Smooth muscle cell (in vitro differentiated cells): ENCODE measurements around the gene DEPDC5. TPM values are rescaled to one million over a fixed set of nuclear protein-coding genes. Genes with fewer than 3 reads are reported as not detected.

ENCODE experiments used
- DNase-seq: peaks from one replicate; lab custom pipeline; 2025; ENCODE audit not compliant: unreplicated experiment; lab: John Stamatoyannopoulos, UW
- H2AFZ ChIP-seq: fragments of 200-600 bp; sonication (generic); 2 replicates; pipeline ENCODE4 v1.6.0; 2016; ENCODE audit warnings: antibody characterized with exemption, low read depth, mild to moderate bottlenecking
- H3F3A ChIP-seq: fragments of 200-600 bp; sonication (generic); 2 replicates; pipeline ENCODE4 v1.6.0; 2017; ENCODE audit warnings: antibody characterized with exemption, low read depth
- H3K27ac ChIP-seq: fragments of 200-600 bp; sonication (generic); 2 replicates; pipeline ENCODE4 v1.5.1; 2016; ENCODE audit warnings: low read depth, mild to moderate bottlenecking
- H3K27me3 ChIP-seq: fragments of 200-600 bp; sonication (generic); 2 replicates; pipeline ENCODE4 v1.6.1; 2016; ENCODE audit warnings: low read depth, mild to moderate bottlenecking
- H3K36me3 ChIP-seq: fragments of 200-600 bp; sonication (generic); 2 replicates; pipeline ENCODE4 v1.5.1; 2016; ENCODE audit warnings: low read depth
- H3K4me1 ChIP-seq: fragments of 200-600 bp; sonication (generic); 2 replicates; pipeline ENCODE4 v1.5.1; 2016; ENCODE audit warnings: low read depth
- H3K4me2 ChIP-seq: fragments of 200-600 bp; sonication (generic); 2 replicates; pipeline ENCODE4 v1.6.0; 2016; ENCODE audit warnings: mild to moderate bottlenecking
- H3K4me3 ChIP-seq: fragments of 200-600 bp; sonication (generic); 2 replicates; pipeline ENCODE4 v1.5.1; 2016; ENCODE audit warnings: mild to moderate bottlenecking
- H3K79me2 ChIP-seq: fragments of 200-600 bp; sonication (generic); 2 replicates; pipeline ENCODE4 v1.6.0; 2016; ENCODE audit warnings: low read depth, mild to moderate bottlenecking
- H3K9ac ChIP-seq: fragments of 200-600 bp; sonication (generic); 2 replicates; pipeline ENCODE4 v1.6.0; 2016; ENCODE audit warnings: low read depth
- H3K9me3 ChIP-seq: fragments of 200-600 bp; sonication (generic); replicated peaks from 2 replicates; pipeline ENCODE4 v1.5.1; 2016; ENCODE audit warnings: low read depth
- H4K20me1 ChIP-seq: fragments of 200-600 bp; sonication (generic); 2 replicates; pipeline ENCODE4 v1.6.0; 2016; ENCODE audit warnings: low read depth
- WGBS: methylation state at CpG from one replicate; pipeline ENCODE4 v1.1.7; 2016; ENCODE audit warnings: low lambda C conversion rate; 5-methylcytosine and 5-hydroxymethylcytosine counted together
- polyA plus RNA-seq: library from polyadenylated mRNA; unstranded; fragments of >200 nt; fragmentation: Nextera tagmentation; extraction: Ambion mirVana; gene quantifications from 2 replicates; pipeline ENCODE4 v1.2.1, GENCODE V29; 2016
- total RNA-seq: library from RNA; depleted of rRNA; stranded (reverse); fragments of >200 nt; gene quantifications from 2 replicates; pipeline ENCODE4 v1.2.3, GENCODE V29; 2014
- TF ChIP-seq, protein P1 (sequence below): fragments of 200-600 bp; sonication (generic); IDR thresholded peaks from 2 replicates; pipeline ENCODE4 v1.5.1; 2017; ENCODE audit warnings: borderline replicate concordance, mild to moderate bottlenecking, antibody characterized with exemption; ENCODE audit not compliant: insufficient read depth, poor library complexity, severe bottlenecking

The DEPDC5 gene
- total and polyA plus RNA-seq, 2 experiments from 2014 or later: 8.5 to 11.6 TPM

DNA sequence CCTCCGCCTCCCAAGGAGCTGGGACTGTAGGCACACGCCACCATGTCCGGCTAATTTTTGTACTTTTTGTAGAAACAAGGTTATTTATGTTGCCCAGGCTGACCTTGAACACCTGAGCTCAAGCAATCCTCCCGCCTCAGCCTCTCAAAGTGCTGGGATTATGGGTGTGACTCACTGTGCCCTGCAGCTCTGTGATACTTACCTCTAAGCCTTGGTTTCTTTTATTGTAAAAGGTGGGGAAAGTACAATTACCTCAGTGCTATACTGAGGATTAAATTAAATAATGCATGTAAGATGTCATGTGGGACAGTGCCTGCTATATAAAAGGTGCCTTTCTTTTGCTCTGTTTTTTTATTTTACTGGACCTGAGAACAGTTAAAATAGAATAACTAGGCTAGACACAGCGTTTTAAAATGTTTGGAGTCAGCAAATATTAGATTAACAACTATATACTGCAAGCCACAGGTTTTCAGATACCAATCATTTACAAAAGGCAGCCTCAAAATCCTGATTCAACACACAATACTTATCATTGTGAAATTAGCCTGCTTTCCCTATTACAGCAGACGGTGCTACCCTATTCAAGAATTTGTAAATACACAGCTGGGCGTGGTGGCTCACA is 33.9 kb upstream of the DEPDC5 start:
- H4K20me1 ChIP-seq: peaks cover 41% of the 10 kb centered on the region
- DNase-seq: no peak
- H3K4me1 ChIP-seq: no peaks in the 10 kb centered on the region
- H3F3A ChIP-seq: no peaks in the 10 kb centered on the region
- no peak overlapping the region for H2AFZ ChIP-seq
- no peak overlapping the region for H3K27ac ChIP-seq
- H3K79me2 ChIP-seq: peaks cover 11% of the 10 kb centered on the region
- H3K4me3 ChIP-seq: no peak overlapping the region
- H3K4me2 ChIP-seq: no peak overlapping the region
- no peaks in the 10 kb centered on the region for H3K27me3 ChIP-seq
- no peaks in the 10 kb centered on the region for H3K9me3 ChIP-seq
- peaks cover 32% of the 10 kb centered on the region for H3K36me3 ChIP-seq
- WGBS: 90% methylated on average over 7 of the region's 7 CpGs
- TF ChIP-seq, protein P1, sequence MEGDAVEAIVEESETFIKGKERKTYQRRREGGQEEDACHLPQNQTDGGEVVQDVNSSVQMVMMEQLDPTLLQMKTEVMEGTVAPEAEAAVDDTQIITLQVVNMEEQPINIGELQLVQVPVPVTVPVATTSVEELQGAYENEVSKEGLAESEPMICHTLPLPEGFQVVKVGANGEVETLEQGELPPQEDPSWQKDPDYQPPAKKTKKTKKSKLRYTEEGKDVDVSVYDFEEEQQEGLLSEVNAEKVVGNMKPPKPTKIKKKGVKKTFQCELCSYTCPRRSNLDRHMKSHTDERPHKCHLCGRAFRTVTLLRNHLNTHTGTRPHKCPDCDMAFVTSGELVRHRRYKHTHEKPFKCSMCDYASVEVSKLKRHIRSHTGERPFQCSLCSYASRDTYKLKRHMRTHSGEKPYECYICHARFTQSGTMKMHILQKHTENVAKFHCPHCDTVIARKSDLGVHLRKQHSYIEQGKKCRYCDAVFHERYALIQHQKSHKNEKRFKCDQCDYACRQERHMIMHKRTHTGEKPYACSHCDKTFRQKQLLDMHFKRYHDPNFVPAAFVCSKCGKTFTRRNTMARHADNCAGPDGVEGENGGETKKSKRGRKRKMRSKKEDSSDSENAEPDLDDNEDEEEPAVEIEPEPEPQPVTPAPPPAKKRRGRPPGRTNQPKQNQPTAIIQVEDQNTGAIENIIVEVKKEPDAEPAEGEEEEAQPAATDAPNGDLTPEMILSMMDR: no peak
- H3K9ac ChIP-seq: no peak overlapping the region

DNA sequence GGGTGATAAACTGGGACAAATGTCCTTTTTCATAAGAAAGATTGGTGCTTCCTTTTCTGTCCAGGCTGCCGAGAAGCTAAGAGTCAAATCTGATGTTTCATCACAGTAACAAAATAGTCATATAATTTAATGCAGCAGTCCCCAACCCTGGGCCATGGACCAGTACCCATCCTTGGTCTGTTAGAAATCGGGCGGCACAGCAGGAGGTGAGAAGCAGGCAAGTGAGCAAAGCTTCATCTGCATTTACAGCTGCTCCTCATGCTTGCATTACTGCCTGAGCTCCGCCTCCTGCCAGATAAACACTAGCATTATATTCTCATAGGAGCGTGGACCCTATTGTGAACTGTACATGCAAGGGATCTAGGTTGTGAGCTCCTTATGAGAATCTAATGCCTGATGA is 30.1 kb upstream of the DEPDC5 start:
- no peak for DNase-seq
- TF ChIP-seq, protein P1: no peak
- H3K9ac ChIP-seq: no peak overlapping the region
- H3K9me3 ChIP-seq: no peaks in the 10 kb centered on the region
- peaks cover 74% of the 10 kb centered on the region for H4K20me1 ChIP-seq
- H3K79me2 ChIP-seq: peaks cover 25% of the 10 kb centered on the region
- no peak overlapping the region for H2AFZ ChIP-seq
- H3K4me1 ChIP-seq: no peaks in the 10 kb centered on the region
- H3K27ac ChIP-seq: no peak overlapping the region
- WGBS: 85% methylated on average over 5 of the region's 5 CpGs
- no peaks in the 10 kb centered on the region for H3F3A ChIP-seq
- H3K4me2 ChIP-seq: no peak overlapping the region
- H3K4me3 ChIP-seq: no peak overlapping the region
- H3K27me3 ChIP-seq: no peaks in the 10 kb centered on the region
- H3K36me3 ChIP-seq: peaks cover 10% of the 10 kb centered on the region

DNA sequence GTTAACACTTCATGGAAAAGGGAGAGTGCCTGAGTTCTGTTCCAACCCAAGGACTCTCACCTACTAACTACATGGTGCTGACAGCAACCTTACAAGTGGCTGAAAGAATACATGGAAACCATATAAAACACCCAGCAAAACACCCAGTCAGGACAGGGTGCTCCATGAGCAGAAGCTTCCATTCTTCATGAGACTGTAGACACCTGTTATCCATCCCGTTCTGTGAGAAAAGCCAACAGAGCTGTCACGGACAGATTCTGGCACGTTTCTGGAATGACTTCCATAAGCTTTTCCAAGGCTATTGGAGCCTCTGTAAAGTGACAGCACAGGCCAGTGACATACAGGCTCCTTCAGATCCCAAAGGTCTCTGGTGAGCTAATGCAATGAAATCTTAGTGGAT is 27.1 kb upstream of the DEPDC5 start:
- H3K4me3 ChIP-seq: no peak overlapping the region
- peaks cover 10% of the 10 kb centered on the region for H3K36me3 ChIP-seq
- no peak for DNase-seq
- 92% methylated on average over 3 of the region's 3 CpGs for WGBS
- H2AFZ ChIP-seq: no peak overlapping the region
- H3F3A ChIP-seq: no peaks in the 10 kb centered on the region
- H3K79me2 ChIP-seq: peaks cover 41% of the 10 kb centered on the region
- no peak overlapping the region for H3K4me2 ChIP-seq
- no peak overlapping the region for H3K27ac ChIP-seq
- no peaks in the 10 kb centered on the region for H3K4me1 ChIP-seq
- H3K9ac ChIP-seq: no peak overlapping the region
- H3K27me3 ChIP-seq: no peaks in the 10 kb centered on the region
- no peaks in the 10 kb centered on the region for H3K9me3 ChIP-seq
- TF ChIP-seq, protein P1: no peak
- H4K20me1 ChIP-seq: peaks cover 75% of the 10 kb centered on the region

DNA sequence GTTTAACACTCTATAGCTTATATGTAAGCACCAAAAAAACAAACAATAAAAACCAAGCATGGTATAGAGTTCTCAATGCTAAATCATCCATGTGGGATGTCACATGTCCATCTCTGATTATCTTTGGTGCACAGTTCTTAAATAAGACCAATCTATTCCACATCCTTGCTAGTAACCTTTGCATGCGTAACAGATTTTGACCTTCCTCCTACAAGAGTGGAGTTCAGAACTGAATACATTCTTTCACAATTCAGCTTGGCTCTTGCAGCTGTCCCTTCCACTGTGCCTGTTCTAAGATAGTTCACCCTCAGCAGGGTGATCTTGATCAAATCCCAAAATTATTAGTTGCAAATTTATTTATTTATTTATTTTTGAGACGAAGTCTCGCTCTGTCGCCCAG is 25.0 kb upstream of the DEPDC5 start:
- 96% methylated on average over 4 of the region's 4 CpGs for WGBS
- Histone ChIP-seq H3K79me2 (peaks cover 55% of the 10 kb centered on the region), H3K4me3 (no peak overlapping the region), H3F3A (no peaks in the 10 kb centered on the region), H3K27me3 (no peaks in the 10 kb centered on the region), H2AFZ (no peak overlapping the region), H3K36me3 (peaks cover 10% of the 10 kb centered on the region), H3K9ac (no peak overlapping the region), H3K27ac (no peak overlapping the region), H3K4me2 (no peak overlapping the region), H3K4me1 (no peaks in the 10 kb centered on the region), H4K20me1 (peaks cover 83% of the 10 kb centered on the region), H3K9me3 (no peaks in the 10 kb centered on the region)
- no peak for DNase-seq
- TF ChIP-seq, protein P1: no peak
